ENCODE results near the gene CAMK1D. TPM values are rescaled to one million over a fixed set of nuclear protein-coding genes. Genes with fewer than 3 reads are reported as not detected.

CAMK1D gene
- polyA plus RNA-seq, 2 of the 4 experiments (the other 2 are of a cell fraction) = 6.6 to 12.5 TPM

- Histone ChIP-seq H3K9me3 (no peaks in the 10 kb centered on the region), H3K4me3 (no peak overlapping the region), H3K4me2 (no peak overlapping the region), H3K4me1 (peaks cover 15% of the 10 kb centered on the region), H3K27ac (no peak overlapping the region)
- TF ChIP-seq FOXS1 (CRISPR knock-in tag; IDR thresholded peaks at IDR 0.05) (no peak), PHF8 (IDR thresholded peaks at IDR 0.05; ENCODE audit: borderline replicate concordance, low read depth) (no peak), MAX (IDR thresholded peaks at IDR 0.05) (no peak), POLR2AphosphoS2 (conservative IDR thresholded peaks at IDR 0.05; ENCODE audit: low read length) (no peak), NPAS2 (CRISPR knock-in tag; IDR thresholded peaks at IDR 0.05; ENCODE audit: borderline replicate concordance) (no peak), BHLHE40 (IDR thresholded peaks at IDR 0.05; ENCODE audit: low read depth, low read length) (no peak), RCOR1 (IDR thresholded peaks at IDR 0.05; ENCODE audit: low read depth, low read length) (no peak), HMGXB4 (CRISPR knock-in tag; IDR thresholded peaks at IDR 0.05; ENCODE audit: borderline replicate concordance) (no peak), SMC3 (IDR thresholded peaks at IDR 0.05) (no peak), JUNB (IDR thresholded peaks at IDR 0.05) (no peak), FOSB (CRISPR knock-in tag; IDR thresholded peaks at IDR 0.05) (no peak), CHD2 (IDR thresholded peaks at IDR 0.05; ENCODE audit: low read length, partially characterized antibody) (no peak), SREBF2 (IDR thresholded peaks at IDR 0.05) (no peak), E2F6 (IDR thresholded peaks at IDR 0.05; ENCODE audit: borderline replicate concordance, low read depth) (no peak), ZC3H11A (IDR thresholded peaks at IDR 0.05) (no peak), MYC (IDR thresholded peaks at IDR 0.05; ENCODE audit: borderline replicate concordance, low read length) (no peak)
- ChIA-PET POLR2A (no interaction called here), CTCF (interaction anchor here (0.6 kb wide), 1 partner anchor 14 kb away, joined by 3 read pairs; no protein-coding TSS in a partner anchor)
- FAIRE-seq = no peak
- WGBS (ENCODE audit: missing lambda C conversion rate) = 83% methylated on average over 12 of the region's 12 CpGs
- no peak for DNase-seq (ENCODE audit: low read depth in 1 of 2, low spot score in 1 of 2)
- no peak for ATAC-seq
Measured at GRCh38 chr10:12588091-12588860, 238.9 kb downstream of the CAMK1D start.

- H3K4me2 ChIP-seq = no peak overlapping the region
- no peaks in the 10 kb centered on the region for H3K9me3 ChIP-seq
- no peak overlapping the region for H3K4me3 ChIP-seq
- 86% methylated on average over 8 of the region's 8 CpGs for WGBS (ENCODE audit: missing lambda C conversion rate)
- ChIA-PET POLR2A (no interaction called here), CTCF (interaction anchor here (2.5 kb wide), 1 partner anchor 10 kb away, joined by 15 read pairs; no protein-coding TSS in a partner anchor)
- FAIRE-seq (no peak), DNase-seq (ENCODE audit: low read depth in 1 of 2, low spot score in 1 of 2) (no peak), ATAC-seq (no peak)
- peaks cover 18% of the 10 kb centered on the region for H3K4me1 ChIP-seq
- no peak overlapping the region for H3K27ac ChIP-seq
- no peak for TF ChIP-seq ZFP36 (IDR thresholded peaks at IDR 0.05; ENCODE audit: borderline replicate concordance, partially characterized antibody)
- no peak for TF ChIP-seq HOXB13 (CRISPR knock-in tag; IDR thresholded peaks at IDR 0.05; ENCODE audit: low read depth)
- no peak for TF ChIP-seq TP53 (CRISPR knock-in tag; IDR thresholded peaks at IDR 0.05)
- TF ChIP-seq CEBPB (IDR thresholded peaks at IDR 0.05) = no peak
- TF ChIP-seq RCOR1 (IDR thresholded peaks at IDR 0.05; ENCODE audit: low read depth, low read length) = no peak
Measured at GRCh38 chr10:12589291-12589690, 239.9 kb downstream of the CAMK1D start.

- H3K9me3 ChIP-seq = no peaks in the 10 kb centered on the region
- ATAC-seq = no peak
- H3K27ac ChIP-seq = no peak overlapping the region
- CTCF ChIA-PET = interaction anchor here (1.0 to 2.5 kb wide), 2 partner anchors 10 to 22 kb away, joined by 3 to 15 read pairs; no protein-coding TSS in a partner anchor
- POLR2A ChIA-PET = no interaction called here
- peaks cover 18% of the 10 kb centered on the region for H3K4me1 ChIP-seq
- 91% methylated on average over 4 of the region's 4 CpGs for WGBS (ENCODE audit: missing lambda C conversion rate)
- no peak overlapping the region for H3K4me3 ChIP-seq
- FAIRE-seq = no peak
- DNase-seq (ENCODE audit: low read depth in 1 of 2, low spot score in 1 of 2) = no peak
- no peak for TF ChIP-seq HEYL (CRISPR knock-in tag; IDR thresholded peaks at IDR 0.05)
- no peak for TF ChIP-seq RAD21 (conservative IDR thresholded peaks at IDR 0.05 in 1 of 2, IDR thresholded peaks at IDR 0.05 in 1 of 2)
- TF ChIP-seq ZSCAN20 (CRISPR knock-in tag; IDR thresholded peaks at IDR 0.05) = no peak
- no peak overlapping the region for H3K4me2 ChIP-seq
Measured at GRCh38 chr10:12589791-12590190, 240.4 kb downstream of the CAMK1D start.
